Fibroblast of skin of scalp (primary cell): ENCODE data around the gene GDI1.

ENCODE experiments used
- DNase-seq: peaks from one replicate; pipeline ENCODE4 v3.0.0-alpha.2; 2013

The GDI1 gene

GRCh38 chrX:154437971-154438893 is 1.3 kb downstream of the GDI1 start:
- no peak for DNase-seq

GRCh38 chrX:154439841-154440240 is 2.9 kb downstream of the GDI1 start:
- DNase-seq = no peak

- no peak for DNase-seq
Observed at GRCh38 chrX:154440623-154441357, 3.8 kb downstream of the GDI1 start.

GRCh38 chrX:154441564-154441963 is 4.6 kb downstream of the GDI1 start:
- no peak for DNase-seq

GRCh38 chrX:154441984-154442707 is 5.2 kb downstream of the GDI1 start:
- DNase-seq = no peak

GRCh38 chrX:154443479-154443910 is 6.5 kb downstream of the GDI1 start:
- DNase-seq = no peak

GRCh38 chrX:154443992-154444754 is 7.2 kb downstream of the GDI1 start, which contains the start of gene FAM50A:
Gene FAM50A, plus strand, starts transcription at chrX:154444141. Its CDS starts 95 bp downstream, at chrX:154444236.
- DNase-seq = peak; percentile 74

GRCh38 chrX:154444755-154445246 is 7.8 kb downstream of the GDI1 start:
- no peak for DNase-seq

GRCh38 chrX:154445776-154446175 is 8.8 kb downstream of the GDI1 start:
- DNase-seq = no peak

- no peak for DNase-seq
Observed at GRCh38 chrX:154446430-154446829, 9.5 kb downstream of the GDI1 start.

- DNase-seq = no peak
Observed at GRCh38 chrX:154448484-154448883, 11.5 kb downstream of the GDI1 start.

- DNase-seq = no peak
Observed at GRCh38 chrX:154449618-154450017, 12.7 kb downstream of the GDI1 start.

GRCh38 chrX:154450312-154450711 is 13.4 kb downstream of the GDI1 start:
- DNase-seq = no peak

GRCh38 chrX:154452823-154453222 is 15.9 kb downstream of the GDI1 start:
- no peak for DNase-seq

GRCh38 chrX:154457491-154458115 is 20.6 kb downstream of the GDI1 start:
- peak; percentile 15 for DNase-seq

GRCh38 chrX:154458116-154458953 is 21.4 kb downstream of the GDI1 start, which contains the start of gene PLXNA3:
Gene PLXNA3, plus strand, starts transcription at chrX:154458281. Its CDS starts 1,903 bp downstream, at chrX:154460184.
- peak; percentile 58 for DNase-seq

GRCh38 chrX:154458954-154459778 is 22.2 kb downstream of the GDI1 start:
- DNase-seq = peak; percentile 37

- DNase-seq = no peak
Observed at GRCh38 chrX:154459832-154460231, 22.9 kb downstream of the GDI1 start.

GRCh38 chrX:154460326-154460725 is 23.4 kb downstream of the GDI1 start:
- no peak for DNase-seq
